Uterus (tissue), 2 donors: Measurements from ENCODE around the gene BRS3.

Source experiments
- CTCF ChIP-seq, 4 experiments: fragments of 200-600 bp in 2 of 4; fragments of 450-650 bp in 2 of 4; sonication (generic) in 2 of 4; IDR thresholded peaks; one replicate each; pipeline ENCODE4 v1.5.1; 2016 to 2019; ENCODE audit warnings: antibody characterized with exemption in 4 of 4, mild to moderate bottlenecking in 2 of 4, moderate library complexity in 1 of 4
- POLR2A ChIP-seq, 2 donors: fragments of 450-650 bp; IDR thresholded peaks; one replicate each; pipeline ENCODE4 v1.6.1; 2016; ENCODE audit warnings: antibody characterized with exemption in 2 of 2, mild to moderate bottlenecking in 1 of 2, moderate library complexity in 1 of 2

- no peak for TF ChIP-seq POLR2A (IDR thresholded peaks at IDR 0.05)
- no peak for TF ChIP-seq CTCF (IDR thresholded peaks at IDR 0.05)
Measured at GRCh38 chrX:136476501-136476900, 11.2 kb upstream of the BRS3 start.
